ENCODE results near the gene PPL.

DNA sequence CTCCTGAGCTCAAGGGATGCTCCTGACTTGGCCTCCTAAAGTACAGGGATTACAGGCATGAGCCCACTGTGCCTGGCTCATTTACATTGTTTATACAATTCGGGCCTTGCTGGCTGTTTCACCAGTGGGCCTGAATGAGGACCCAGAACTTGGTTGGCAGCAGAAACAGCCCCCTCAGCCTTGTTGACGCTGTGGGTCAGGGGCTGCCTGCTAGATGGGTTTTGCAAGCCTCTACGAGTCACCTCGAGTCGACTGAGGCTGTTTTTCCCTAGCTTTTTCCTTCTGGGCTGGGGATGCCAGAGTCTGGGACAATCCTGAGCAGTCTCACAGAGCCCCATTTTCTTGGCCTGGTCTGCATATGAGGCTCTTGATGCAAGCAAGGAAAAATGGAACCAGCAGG is 16.1 kb downstream of the PPL start:
- TF ChIP-seq CTCF (conservative IDR thresholded peaks at IDR 0.05; ENCODE audit: low read depth, low read length) (no peak), EZH2 (IDR thresholded peaks at IDR 0.05; ENCODE audit: borderline replicate concordance, low read depth, low read length, poor library complexity, severe bottlenecking) (no peak)
